Ishikawa (cell line): ENCODE measurements around the gene KDM4B.

Experiments
- CREB1 ChIP-seq: IDR thresholded peaks from 2 replicates; pipeline ENCODE4 v1.6.1; 2012; ENCODE audit warnings: low read depth
- EP300 ChIP-seq: IDR thresholded peaks from 2 replicates; pipeline ENCODE4 v1.6.1; 2012; ENCODE audit warnings: borderline replicate concordance
- FOXM1 ChIP-seq: IDR thresholded peaks from 2 replicates; pipeline ENCODE4 v1.6.1; 2012; ENCODE audit warnings: low read depth, borderline replicate concordance
- RAD21 ChIP-seq: IDR thresholded peaks from 2 replicates; pipeline ENCODE4 v1.6.1; 2012; ENCODE audit warnings: low read depth
- TCF12 ChIP-seq: IDR thresholded peaks from 2 replicates; pipeline ENCODE4 v1.6.1; 2012; ENCODE audit warnings: low read depth
- YY1 ChIP-seq: IDR thresholded peaks from 2 replicates; pipeline ENCODE4 v1.6.1; 2012; ENCODE audit warnings: low read depth
- ZBTB7A ChIP-seq: IDR thresholded peaks from 2 replicates; pipeline ENCODE4 v1.6.1; 2012; ENCODE audit warnings: low read depth

GRCh38 chr19:5125376-5125775 is 156.5 kb downstream of the KDM4B start:
- TF ChIP-seq YY1 (no peak), ZBTB7A (no peak), CREB1 (no peak), TCF12 (no peak), RAD21 (no peak), EP300 (no peak), FOXM1 (no peak)
